Measurements from ENCODE around the gene NCR3LG1.

NCR3LG1 gene

GRCh38 chr11:17394743-17395390, 43.3 kb downstream of the NCR3LG1 start:
- no peak for DNase-seq

GRCh38 chr11:17395554-17395961, 44.0 kb downstream of the NCR3LG1 start:
- DNase-seq: no peak

- DNase-seq: no peak
Observed at GRCh38 chr11:17395978-17396377, 44.4 kb downstream of the NCR3LG1 start.

GRCh38 chr11:17396598-17397310, 45.2 kb downstream of the NCR3LG1 start:
- DNase-seq: no peak

GRCh38 chr11:17397311-17398002, 45.9 kb downstream of the NCR3LG1 start:
- DNase-seq: no peak

- no peak for DNase-seq
Observed at GRCh38 chr11:17399236-17399635, 47.6 kb downstream of the NCR3LG1 start.

GRCh38 chr11:17400048-17400775, 48.6 kb downstream of the NCR3LG1 start:
- no peak for DNase-seq

GRCh38 chr11:17401316-17401715, 49.7 kb downstream of the NCR3LG1 start:
- no peak for DNase-seq

- no peak for DNase-seq
Observed at GRCh38 chr11:17401841-17402240, 50.2 kb downstream of the NCR3LG1 start.

GRCh38 chr11:17402486-17402885, 50.9 kb downstream of the NCR3LG1 start:
- DNase-seq: no peak

- DNase-seq: no peak
Observed at GRCh38 chr11:17403980-17404759, 52.6 kb downstream of the NCR3LG1 start.

GRCh38 chr11:17405232-17406005, 53.8 kb downstream of the NCR3LG1 start:
- no peak for DNase-seq

GRCh38 chr11:17406082-17406817, 54.6 kb downstream of the NCR3LG1 start:
- no peak for DNase-seq

GRCh38 chr11:17406818-17407149, 55.2 kb downstream of the NCR3LG1 start:
- no peak for DNase-seq

GRCh38 chr11:17407575-17407974, 56.0 kb downstream of the NCR3LG1 start:
- no peak for DNase-seq

- DNase-seq: no peak
Observed at GRCh38 chr11:17408026-17408425, 56.4 kb downstream of the NCR3LG1 start.

- DNase-seq: no peak
Observed at GRCh38 chr11:17408641-17409040, 57.0 kb downstream of the NCR3LG1 start.

GRCh38 chr11:17410606-17411379, 59.2 kb downstream of the NCR3LG1 start:
- no peak for DNase-seq

GRCh38 chr11:17411418-17411817, 59.8 kb downstream of the NCR3LG1 start:
- no peak for DNase-seq

- DNase-seq: no peak
Observed at GRCh38 chr11:17412488-17413180, 61.0 kb downstream of the NCR3LG1 start.
